Measurements from ENCODE around the gene SEC14L5. TPM values are rescaled to one million over a fixed set of nuclear protein-coding genes. Genes with fewer than 3 reads are reported as not detected.

The SEC14L5 gene
- total RNA-seq, 2 experiments from 2014 or later, result 0.07 TPM; not detected in 1

GRCh38 chr16:5035909-5036227 lies 77.7 kb downstream of the SEC14L5 start:
- DNase-seq (no peak), ATAC-seq (no peak)
- no peak for TF ChIP-seq CTCF (IDR thresholded peaks at IDR 0.05)
- ChIA-PET POLR2A (no interaction called here), CTCF (no interaction called here)
- intact Hi-C loops (cut with micrococcal nuclease), result no loop called here
- Mint-ChIP-seq H3K36me3 (ENCODE audit: low read depth) (peaks cover 3% of the 10 kb centered on the region), H3K9me3 (no peaks in the 10 kb centered on the region), H3K4me1 (ENCODE audit: low read depth) (peaks cover 18% of the 10 kb centered on the region), H3K27ac (no peak overlapping the region), H3K4me3 (no peak overlapping the region), H3K27me3 (no peaks in the 10 kb centered on the region)

GRCh38 chr16:5036228-5037156 lies 78.4 kb downstream of the SEC14L5 start:
- Mint-ChIP-seq H3K9me3 (no peaks in the 10 kb centered on the region), H3K36me3 (ENCODE audit: low read depth) (peaks cover 2% of the 10 kb centered on the region), H3K27ac (no peak overlapping the region), H3K4me3 (no peak overlapping the region), H3K27me3 (no peaks in the 10 kb centered on the region), H3K4me1 (ENCODE audit: low read depth) (peaks cover 18% of the 10 kb centered on the region)
- no peak for TF ChIP-seq CTCF (IDR thresholded peaks at IDR 0.05)
- intact Hi-C loops (cut with micrococcal nuclease), result no loop called here
- DNase-seq (no peak), ATAC-seq (no peak)
- CTCF ChIA-PET, result no interaction called here
- POLR2A ChIA-PET, result no interaction called here

- no peak for TF ChIP-seq CTCF (IDR thresholded peaks at IDR 0.05)
- Mint-ChIP-seq H3K4me3 (no peak overlapping the region), H3K27me3 (no peaks in the 10 kb centered on the region), H3K36me3 (ENCODE audit: low read depth) (no peaks in the 10 kb centered on the region), H3K4me1 (ENCODE audit: low read depth) (no peaks in the 10 kb centered on the region), H3K9me3 (no peaks in the 10 kb centered on the region), H3K27ac (no peak overlapping the region)
- ChIA-PET CTCF (no interaction called here), POLR2A (no interaction called here)
- DNase-seq (no peak), ATAC-seq (no peak)
- intact Hi-C loops (cut with micrococcal nuclease), result no loop called here
Observed at GRCh38 chr16:5040451-5040850, 82.3 kb downstream of the SEC14L5 start.

GRCh38 chr16:5041600-5042133 lies 83.5 kb downstream of the SEC14L5 start:
- Mint-ChIP-seq H3K27ac (no peak overlapping the region), H3K27me3 (no peaks in the 10 kb centered on the region), H3K4me3 (no peak overlapping the region), H3K36me3 (ENCODE audit: low read depth) (no peaks in the 10 kb centered on the region), H3K9me3 (no peaks in the 10 kb centered on the region), H3K4me1 (ENCODE audit: low read depth) (no peaks in the 10 kb centered on the region)
- POLR2A ChIA-PET, result interaction anchor here (1.0 kb wide), 1 partner anchor 15 kb away, joined by 3 read pairs; no protein-coding TSS in a partner anchor
- CTCF ChIA-PET, result no interaction called here
- DNase-seq, result no peak
- ATAC-seq, result no peak
- intact Hi-C loops (cut with micrococcal nuclease), result no loop called here
- TF ChIP-seq CTCF (IDR thresholded peaks at IDR 0.05), result no peak

- CTCF ChIA-PET, result no interaction called here
- Mint-ChIP-seq H3K36me3 (ENCODE audit: low read depth) (no peaks in the 10 kb centered on the region), H3K27me3 (no peaks in the 10 kb centered on the region), H3K9me3 (no peaks in the 10 kb centered on the region), H3K4me1 (ENCODE audit: low read depth) (no peaks in the 10 kb centered on the region), H3K4me3 (no peak overlapping the region), H3K27ac (no peak overlapping the region)
- POLR2A ChIA-PET, result no interaction called here
- DNase-seq (no peak), ATAC-seq (no peak)
- intact Hi-C loops (cut with micrococcal nuclease), result no loop called here
- no peak for TF ChIP-seq CTCF (IDR thresholded peaks at IDR 0.05)
Observed at GRCh38 chr16:5042574-5043171, 84.5 kb downstream of the SEC14L5 start.

Data from activated CD8-positive, alpha-beta T cell treated with anti-CD3 and anti-CD28 coated beads for 36 hours (primary cell).